ENCODE measurements around the gene BRICD5.

BRICD5 gene

GRCh38 chr16:2173916-2174315 lies 36.7 kb downstream of the BRICD5 start:
- TF ChIP-seq CTCF (IDR thresholded peaks at IDR 0.05; ENCODE audit: low read depth, low read length), result no peak

GRCh38 chr16:2173366-2173765 lies 37.3 kb downstream of the BRICD5 start:
- TF ChIP-seq CTCF (IDR thresholded peaks at IDR 0.05; ENCODE audit: low read depth, low read length), result no peak
- H3K4me3 ChIP-seq (ENCODE audit: low read depth, low read length), result no peak overlapping the region

More at GRCh38 chr16:2173916-2174315, 36.7 kb downstream of the BRICD5 start:
- no peak overlapping the region for H3K4me3 ChIP-seq (ENCODE audit: low read depth, low read length)

- no peak overlapping the region for H3K4me3 ChIP-seq (ENCODE audit: low read depth, low read length)
- no peak for TF ChIP-seq CTCF (IDR thresholded peaks at IDR 0.05; ENCODE audit: low read depth, low read length)
Measured at GRCh38 chr16:2172688-2173335, 37.9 kb downstream of the BRICD5 start.

GRCh38 chr16:2171601-2172178 lies 39.0 kb downstream of the BRICD5 start:
- H3K4me3 ChIP-seq (ENCODE audit: low read depth, low read length), result no peak overlapping the region
- no peak for TF ChIP-seq CTCF (IDR thresholded peaks at IDR 0.05; ENCODE audit: low read depth, low read length)

- H3K4me3 ChIP-seq (ENCODE audit: low read depth, low read length), result no peak overlapping the region
- TF ChIP-seq CTCF (IDR thresholded peaks at IDR 0.05; ENCODE audit: low read depth, low read length), result no peak
Measured at GRCh38 chr16:2170587-2171435, 39.9 kb downstream of the BRICD5 start.

- TF ChIP-seq CTCF (IDR thresholded peaks at IDR 0.05; ENCODE audit: low read depth, low read length), result no peak
- no peak overlapping the region for H3K4me3 ChIP-seq (ENCODE audit: low read depth, low read length)
Measured at GRCh38 chr16:2170080-2170479, 40.6 kb downstream of the BRICD5 start.

All from WI38 (cell line).